Naive B cell (primary cell): ENCODE data around the gene GPX4. TPM values are rescaled to one million over a fixed set of nuclear protein-coding genes. Genes with fewer than 3 reads are reported as not detected.

Experiments
- polyA plus RNA-seq, 6 donors: library from polyadenylated mRNA; unstranded; fragments of 300-500 nt; fragmentation: Illumina TruSeq; gene quantifications; one replicate each; pipeline ENCODE4 v1.2.3, GENCODE V29; 2021; ENCODE audit warnings: low read depth in 6 of 6

Gene GPX4
- polyA plus RNA-seq, 6 donors from 2014 or later = 235 to 356 (median 314) TPM

Other genes with a start within 250 kb of the GPX4 start
- gene CFD, start 244.3 kb upstream of the GPX4 start, polyA plus RNA-seq = 1 to 10 TPM in 5 of 6 donors, not detected in 1; 1.2 to 3.2 (median 1.8) TPM
- gene MED16, start 210.8 kb upstream of the GPX4 start, polyA plus RNA-seq = 10 to 100 TPM; 34.0 to 89.4 (median 51.1) TPM
- not detected for gene RNU6-9, start 210.5 kb upstream of the GPX4 start, polyA plus RNA-seq
- gene R3HDM4, start 190.8 kb upstream of the GPX4 start, polyA plus RNA-seq = 100 to 1,000 TPM; 162 to 209 (median 175) TPM
- under 1 TPM in 4 of 6 donors, not detected in 2; 0.17 to 0.42 (median 0.33) TPM for gene KISS1R, start 186.7 kb upstream of the GPX4 start, polyA plus RNA-seq
- gene ARID3A, start 178.0 kb upstream of the GPX4 start, polyA plus RNA-seq = 1 to 10 TPM in 1 of 6 donors, under 1 TPM in 5; 0.13 to 1.1 (median 0.59) TPM
- gene WDR18, start 119.6 kb upstream of the GPX4 start, polyA plus RNA-seq = 10 to 100 TPM; 39.9 to 64.1 (median 52.5) TPM
- gene GRIN3B, start 103.6 kb upstream of the GPX4 start, polyA plus RNA-seq = not detected
- 10 to 100 TPM; 37.2 to 75.5 (median 49.5) TPM for gene TMEM259, start 82.9 kb upstream of the GPX4 start, polyA plus RNA-seq
- not detected for gene RNU6-2, start 82.5 kb upstream of the GPX4 start, polyA plus RNA-seq
- 100 to 1,000 TPM; 408 to 648 (median 492) TPM for gene CNN2, start 77.4 kb upstream of the GPX4 start, polyA plus RNA-seq
- gene ABCA7, start 63.9 kb upstream of the GPX4 start, polyA plus RNA-seq = 10 to 100 TPM in 4 of 6 donors, 1 to 10 TPM in 2; 9.4 to 22.5 (median 11.1) TPM
- gene ARHGAP45, start 36.8 kb upstream of the GPX4 start, polyA plus RNA-seq = 100 to 1,000 TPM; 181 to 432 (median 210) TPM
- 100 to 1,000 TPM; 134 to 205 (median 174) TPM for gene POLR2E, start 8.6 kb upstream of the GPX4 start, polyA plus RNA-seq
- gene SBNO2, start 70.3 kb downstream of the GPX4 start, polyA plus RNA-seq = 1 to 10 TPM in 4 of 6 donors, under 1 TPM in 2; 0.78 to 2.3 (median 1.3) TPM
- 10 to 100 TPM; 11.5 to 28.1 (median 15.7) TPM for gene STK11, start 101.8 kb downstream of the GPX4 start, polyA plus RNA-seq
- not detected for gene CBARP, start 134.0 kb downstream of the GPX4 start, polyA plus RNA-seq
- gene ATP5F1D, start 137.8 kb downstream of the GPX4 start, polyA plus RNA-seq = 100 to 1,000 TPM; 132 to 222 (median 199) TPM
- gene MIDN, start 144.6 kb downstream of the GPX4 start, polyA plus RNA-seq = 1 to 10 TPM in 5 of 6 donors, under 1 TPM in 1; 0.78 to 5.5 (median 2.7) TPM
- gene CIRBP, start 165.3 kb downstream of the GPX4 start, polyA plus RNA-seq = 100 to 1,000 TPM; 253 to 449 (median 334) TPM
- 10 to 100 TPM; 48.9 to 80.0 (median 64.7) TPM for gene FAM174C, start 171.5 kb downstream of the GPX4 start, polyA plus RNA-seq
- not detected for gene EFNA2, start 181.9 kb downstream of the GPX4 start, polyA plus RNA-seq